HepG2 (cell line): ENCODE data around the gene SIRT1. TPM values are rescaled to one million over a fixed set of nuclear protein-coding genes. Genes with fewer than 3 reads are reported as not detected.

ENCODE experiments used
- DNMT3B ChIP-seq: conservative IDR thresholded peaks from 2 replicates; pipeline ENCODE4 v1.6.1; 2016; ENCODE audit warnings: missing biosample characterization, control low read depth
- EZH2 ChIP-seq: conservative IDR thresholded peaks from 2 replicates; pipeline ENCODE4 v1.6.1; 2012; ENCODE audit warnings: mild to moderate bottlenecking, low read depth, low read length, moderate library complexity
- HIVEP1 ChIP-seq: sonication (generic); formaldehyde crosslinking; IDR thresholded peaks from 2 replicates; pipeline ENCODE4 v1.4.0; 2020; ENCODE audit warnings: mild to moderate bottlenecking, missing genetic modification reagents
- HNF1A ChIP-seq, 2 experiments: sonication (generic) in 1 of 2; formaldehyde crosslinking in 1 of 2; IDR thresholded peaks; 2 replicates each; pipeline versions ENCODE4 v1.4.0 to v1.6.1; 2016 to 2020; ENCODE audit warnings: borderline replicate concordance in 1 of 2, low read depth in 1 of 2, mild to moderate bottlenecking in 1 of 2, missing genetic modification reagents in 1 of 2
- HNRNPL ChIP-seq: fragments of 200-400 bp; formaldehyde crosslinking; IDR thresholded peaks from 2 replicates; pipeline ENCODE4 v1.6.1; 2017; ENCODE audit warnings: mild to moderate bottlenecking, low read depth, low read length
- IKZF5 ChIP-seq: IDR thresholded peaks from 2 replicates; pipeline ENCODE4 v1.6.1; 2018; ENCODE audit warnings: missing genetic modification reagents, mild to moderate bottlenecking, missing compliant biosample characterization
- KDM3A ChIP-seq: IDR thresholded peaks from 2 replicates; pipeline ENCODE4 v1.6.1; 2018; ENCODE audit warnings: low read depth, missing compliant biosample characterization
- PRPF4 ChIP-seq: fragments of 200-400 bp; formaldehyde crosslinking; IDR thresholded peaks from 2 replicates; pipeline ENCODE4 v1.6.1; 2016; ENCODE audit warnings: low read length, low read depth; ENCODE audit not compliant: poor library complexity, severe bottlenecking
- ZC3H4 ChIP-seq: sonication (generic); formaldehyde crosslinking; IDR thresholded peaks from 2 replicates; pipeline ENCODE4 v1.4.0; 2020; ENCODE audit warnings: missing genetic modification reagents, borderline replicate concordance
- ZNF124 ChIP-seq: sonication (generic); formaldehyde crosslinking; IDR thresholded peaks from 2 replicates; pipeline ENCODE4 v1.4.0; 2020; ENCODE audit warnings: missing genetic modification reagents
- ZNF264 ChIP-seq: sonication (generic); formaldehyde crosslinking; IDR thresholded peaks from 2 replicates; pipeline ENCODE4 v1.4.0; 2020; ENCODE audit warnings: missing genetic modification reagents
- ZNF570 ChIP-seq: sonication (generic); formaldehyde crosslinking; IDR thresholded peaks from 2 replicates; pipeline ENCODE4 v1.4.0; 2020; ENCODE audit warnings: mild to moderate bottlenecking, missing genetic modification reagents, borderline replicate concordance
- ZNF740 ChIP-seq: sonication (generic); formaldehyde crosslinking; IDR thresholded peaks from 2 replicates; pipeline ENCODE4 v1.4.0; 2020; ENCODE audit warnings: missing genetic modification reagents
- ZNF781 ChIP-seq: sonication (generic); formaldehyde crosslinking; IDR thresholded peaks from 2 replicates; pipeline ENCODE4 v1.5.1; 2020; ENCODE audit warnings: borderline replicate concordance, mild to moderate bottlenecking, missing genetic modification reagents; ENCODE audit errors: not compliant biosample characterization
- polyA plus RNA-seq, 8 experiments: library from polyadenylated mRNA; depleted of rRNA in 3 of 8; stranded (reverse) in 7 of 8; unstranded in 1 of 8; fragments of >200 nt; fragmentation: Illumina TruSeq in 4 of 8; extraction: Trizol in 4 of 8; gene quantifications; 2 replicates each; pipeline versions ENCODE4 v1.2.1 to v1.2.3, GENCODE V29; 2011 to 2016; ENCODE audit warnings: low read depth in 4 of 8, missing spikeins in 1 of 8, mixed read lengths in 1 of 8; ENCODE audit not compliant: insufficient read depth in 1 of 8
- total RNA-seq, 5 experiments: library from RNA; depleted of rRNA; stranded (reverse); fragments of >200 nt; fragmentation: Illumina TruSeq; extraction: Trizol; gene quantifications; 2 replicates each; pipeline ENCODE4 v1.2.3, GENCODE V29; 2016; ENCODE audit warnings: low read depth in 1 of 5
- TF ChIP-seq, protein P1 (sequence below): sonication (generic); formaldehyde crosslinking; IDR thresholded peaks from 2 replicates; pipeline ENCODE4 v1.5.0; 2020; ENCODE audit warnings: mild to moderate bottlenecking, missing genetic modification reagents, borderline replicate concordance
- TF ChIP-seq, protein P2 (sequence below): sonication (generic); formaldehyde crosslinking; IDR thresholded peaks from 2 replicates; pipeline ENCODE4 v1.4.0; 2020; ENCODE audit warnings: missing genetic modification reagents
- TF ChIP-seq, protein P3 (sequence below): sonication (generic); formaldehyde crosslinking; IDR thresholded peaks from 2 replicates; pipeline ENCODE4 v1.8.1; 2023; ENCODE audit warnings: missing genetic modification reagents, mild to moderate bottlenecking, borderline replicate concordance

The SIRT1 gene
- total and polyA plus RNA-seq, 2 of the 13 experiments (the other 11 are each of a cell fraction or from before 2014, with no cell fraction given): 9.4 to 10.2 TPM

GRCh38 chr10:67849331-67850011 is 35.0 kb upstream of the SIRT1 start (continued):
- TF ChIP-seq, protein P1, sequence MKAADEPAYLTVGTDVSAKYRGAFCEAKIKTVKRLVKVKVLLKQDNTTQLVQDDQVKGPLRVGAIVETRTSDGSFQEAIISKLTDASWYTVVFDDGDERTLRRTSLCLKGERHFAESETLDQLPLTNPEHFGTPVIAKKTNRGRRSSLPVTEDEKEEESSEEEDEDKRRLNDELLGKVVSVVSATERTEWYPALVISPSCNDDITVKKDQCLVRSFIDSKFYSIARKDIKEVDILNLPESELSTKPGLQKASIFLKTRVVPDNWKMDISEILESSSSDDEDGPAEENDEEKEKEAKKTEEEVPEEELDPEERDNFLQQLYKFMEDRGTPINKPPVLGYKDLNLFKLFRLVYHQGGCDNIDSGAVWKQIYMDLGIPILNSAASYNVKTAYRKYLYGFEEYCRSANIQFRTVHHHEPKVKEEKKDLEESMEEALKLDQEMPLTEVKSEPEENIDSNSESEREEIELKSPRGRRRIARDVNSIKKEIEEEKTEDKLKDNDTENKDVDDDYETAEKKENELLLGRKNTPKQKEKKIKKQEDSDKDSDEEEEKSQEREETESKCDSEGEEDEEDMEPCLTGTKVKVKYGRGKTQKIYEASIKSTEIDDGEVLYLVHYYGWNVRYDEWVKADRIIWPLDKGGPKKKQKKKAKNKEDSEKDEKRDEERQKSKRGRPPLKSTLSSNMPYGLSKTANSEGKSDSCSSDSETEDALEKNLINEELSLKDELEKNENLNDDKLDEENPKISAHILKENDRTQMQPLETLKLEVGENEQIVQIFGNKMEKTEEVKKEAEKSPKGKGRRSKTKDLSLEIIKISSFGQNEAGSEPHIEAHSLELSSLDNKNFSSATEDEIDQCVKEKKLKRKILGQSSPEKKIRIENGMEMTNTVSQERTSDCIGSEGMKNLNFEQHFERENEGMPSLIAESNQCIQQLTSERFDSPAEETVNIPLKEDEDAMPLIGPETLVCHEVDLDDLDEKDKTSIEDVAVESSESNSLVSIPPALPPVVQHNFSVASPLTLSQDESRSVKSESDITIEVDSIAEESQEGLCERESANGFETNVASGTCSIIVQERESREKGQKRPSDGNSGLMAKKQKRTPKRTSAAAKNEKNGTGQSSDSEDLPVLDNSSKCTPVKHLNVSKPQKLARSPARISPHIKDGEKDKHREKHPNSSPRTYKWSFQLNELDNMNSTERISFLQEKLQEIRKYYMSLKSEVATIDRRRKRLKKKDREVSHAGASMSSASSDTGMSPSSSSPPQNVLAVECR (CRISPR knock-in tag): peak; percentile 45; the same call in 1 of the 2 replicates
- TF ChIP-seq EZH2: no peak
- TF ChIP-seq ZNF124 (CRISPR knock-in tag): peak; percentile 63
- TF ChIP-seq, protein P2, sequence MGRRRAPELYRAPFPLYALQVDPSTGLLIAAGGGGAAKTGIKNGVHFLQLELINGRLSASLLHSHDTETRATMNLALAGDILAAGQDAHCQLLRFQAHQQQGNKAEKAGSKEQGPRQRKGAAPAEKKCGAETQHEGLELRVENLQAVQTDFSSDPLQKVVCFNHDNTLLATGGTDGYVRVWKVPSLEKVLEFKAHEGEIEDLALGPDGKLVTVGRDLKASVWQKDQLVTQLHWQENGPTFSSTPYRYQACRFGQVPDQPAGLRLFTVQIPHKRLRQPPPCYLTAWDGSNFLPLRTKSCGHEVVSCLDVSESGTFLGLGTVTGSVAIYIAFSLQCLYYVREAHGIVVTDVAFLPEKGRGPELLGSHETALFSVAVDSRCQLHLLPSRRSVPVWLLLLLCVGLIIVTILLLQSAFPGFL: no peak
- no peak for TF ChIP-seq ZNF264 (CRISPR knock-in tag)
- TF ChIP-seq KDM3A (CRISPR knock-in tag): 0 out of 2 replicates have a peak, but pooled peaks have one; percentile 34
- no peak; the same call in 1 of the 2 replicates for TF ChIP-seq ZC3H4 (CRISPR knock-in tag)
- no peak for TF ChIP-seq HNRNPL
- TF ChIP-seq IKZF5 (CRISPR knock-in tag): peak; percentile 62
- TF ChIP-seq ZNF781 (CRISPR knock-in tag): no peak
- TF ChIP-seq, protein P3, sequence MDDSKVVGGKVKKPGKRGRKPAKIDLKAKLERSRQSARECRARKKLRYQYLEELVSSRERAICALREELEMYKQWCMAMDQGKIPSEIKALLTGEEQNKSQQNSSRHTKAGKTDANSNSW: no peak
- TF ChIP-seq DNMT3B: no peak
- TF ChIP-seq PRPF4: no peak
- TF ChIP-seq HNF1A (IDR thresholded peaks at IDR 0.05; ENCODE audit: low read depth): peak; percentile 51; the same call in 1 of the 2 replicates
- TF ChIP-seq HNF1A (CRISPR knock-in tag; IDR thresholded peaks at IDR 0.05; ENCODE audit: borderline replicate concordance): no peak
- no peak for TF ChIP-seq ZNF570 (CRISPR knock-in tag)
- no peak for TF ChIP-seq ZNF740 (CRISPR knock-in tag)
- no peak for TF ChIP-seq HIVEP1 (CRISPR knock-in tag)
